Measurements from ENCODE around the gene ITIH5. TPM values are rescaled to one million over a fixed set of nuclear protein-coding genes. Genes with fewer than 3 reads are reported as not detected.
"Not testable (repeated sequence)": the region's sequence is repeated elsewhere in the genome, so short reads cannot be mapped to it uniquely, and the experiment has no call there.

Gene ITIH5
- not detected in 2 replicates for total RNA-seq (2014; rRNA removed; shearing (Covaris generic); ENCODE audit: low replicate concordance)

- no peak within 1 kb of the TSS for H3K27ac ChIP-seq (ENCODE audit: low read length)
- no peaks in the 10 kb centered on the region for H4K20me1 ChIP-seq (ENCODE audit: insufficient read depth, low read depth, low read length)
- no peaks in the 10 kb centered on the region for H3K9me3 ChIP-seq (ENCODE audit: low read length)
- no peaks in the 10 kb centered on the region for H3K36me3 ChIP-seq (ENCODE audit: insufficient read depth, low read length)
- H3K4me3 ChIP-seq (ENCODE audit: low read length): no peak within 1 kb of the TSS
- no peaks in the 10 kb centered on the region for H3K9me2 ChIP-seq (replicated peaks; ENCODE audit: insufficient read depth, low read length)
- DNase-seq: no peak
- H3K79me2 ChIP-seq (ENCODE audit: low read length): no peaks in the 10 kb centered on the region
- H3K4me1 ChIP-seq (ENCODE audit: low read length): no peaks in the 10 kb centered on the region
- no peak within 1 kb of the TSS for H3K4me2 ChIP-seq (ENCODE audit: low read depth, low read length, poor library complexity, severe bottlenecking)
- no peak within 1 kb of the TSS for H3K9ac ChIP-seq (ENCODE audit: low read length)
- 0 out of 2 replicates have a peak, but pooled peaks cover 2% of the 10 kb centered on the region for H3K27me3 ChIP-seq (ENCODE audit: low read length)
- H2AFZ ChIP-seq (ENCODE audit: low read length): no peak within 1 kb of the TSS
These were observed at the start of gene ITIH5 for GRCh38 chr10:7666253-7667023. TSS of gene ITIH5 (minus strand) at chr10:7666966. CDS start at chr10:7666892, 74 bp downstream.

GRCh38 chr10:7715515-7715914, 48.7 kb upstream of the ITIH5 start:
- no peaks in the 10 kb centered on the region for H3K4me1 ChIP-seq (ENCODE audit: low read length)
- no peak overlapping the region for H3K4me2 ChIP-seq (ENCODE audit: low read depth, low read length, poor library complexity, severe bottlenecking)
- H4K20me1 ChIP-seq (ENCODE audit: insufficient read depth, low read depth, low read length): no peaks in the 10 kb centered on the region
- H3K9me3 ChIP-seq (ENCODE audit: low read length): no peaks in the 10 kb centered on the region
- DNase-seq: no peak
- H3K36me3 ChIP-seq (ENCODE audit: insufficient read depth, low read length): no peaks in the 10 kb centered on the region
- no peaks in the 10 kb centered on the region for H3K9me2 ChIP-seq (replicated peaks; ENCODE audit: insufficient read depth, low read length)
- no peak overlapping the region for H2AFZ ChIP-seq (ENCODE audit: low read length)
- no peak overlapping the region for H3K4me3 ChIP-seq (ENCODE audit: low read length)
- H3K79me2 ChIP-seq (ENCODE audit: low read length): no peaks in the 10 kb centered on the region
- no peaks in the 10 kb centered on the region for H3K27me3 ChIP-seq (ENCODE audit: low read length)
- H3K9ac ChIP-seq (ENCODE audit: low read length): no peak overlapping the region
- H3K27ac ChIP-seq (ENCODE audit: low read length): no peak overlapping the region

GRCh38 chr10:7711075-7711474, 44.3 kb upstream of the ITIH5 start:
- not testable (repeated sequence) for H3K27me3 ChIP-seq (ENCODE audit: low read length); H4K20me1 ChIP-seq (ENCODE audit: insufficient read depth, low read depth, low read length); H3K27ac ChIP-seq (ENCODE audit: low read length); H3K4me1 ChIP-seq (ENCODE audit: low read length); H3K4me3 ChIP-seq (ENCODE audit: low read length); H3K36me3 ChIP-seq (ENCODE audit: insufficient read depth, low read length); H3K9me2 ChIP-seq (replicated peaks; ENCODE audit: insufficient read depth, low read length); H3K4me2 ChIP-seq (ENCODE audit: low read depth, low read length, poor library complexity, severe bottlenecking); H2AFZ ChIP-seq (ENCODE audit: low read length); H3K79me2 ChIP-seq (ENCODE audit: low read length); H3K9me3 ChIP-seq (ENCODE audit: low read length); DNase-seq; H3K9ac ChIP-seq (ENCODE audit: low read length)

GRCh38 chr10:7710446-7710845, 43.7 kb upstream of the ITIH5 start:
- Histone ChIP-seq H3K9me3 (ENCODE audit: low read length) (no peaks in the 10 kb centered on the region), H3K4me2 (ENCODE audit: low read depth, low read length, poor library complexity, severe bottlenecking) (no peak overlapping the region), H3K4me1 (ENCODE audit: low read length) (no peaks in the 10 kb centered on the region), H3K9me2 (replicated peaks; ENCODE audit: insufficient read depth, low read length) (no peaks in the 10 kb centered on the region), H3K36me3 (ENCODE audit: insufficient read depth, low read length) (no peaks in the 10 kb centered on the region), H3K9ac (ENCODE audit: low read length) (no peak overlapping the region), H3K79me2 (ENCODE audit: low read length) (no peaks in the 10 kb centered on the region), H3K27ac (ENCODE audit: low read length) (no peak overlapping the region), H3K27me3 (ENCODE audit: low read length) (no peaks in the 10 kb centered on the region), H4K20me1 (ENCODE audit: insufficient read depth, low read depth, low read length) (no peaks in the 10 kb centered on the region), H3K4me3 (ENCODE audit: low read length) (no peak overlapping the region), H2AFZ (ENCODE audit: low read length) (no peak overlapping the region)
- DNase-seq: no peak

GRCh38 chr10:7708832-7709231, 42.1 kb upstream of the ITIH5 start:
- H3K4me2 ChIP-seq (ENCODE audit: low read depth, low read length, poor library complexity, severe bottlenecking): no peak overlapping the region

GRCh38 chr10:7707858-7708622, 41.3 kb upstream of the ITIH5 start:
- Histone ChIP-seq H3K4me1 (ENCODE audit: low read length) (no peaks in the 10 kb centered on the region), H3K9me3 (ENCODE audit: low read length) (no peaks in the 10 kb centered on the region), H3K4me3 (ENCODE audit: low read length) (no peak overlapping the region), H3K36me3 (ENCODE audit: insufficient read depth, low read length) (no peaks in the 10 kb centered on the region), H4K20me1 (ENCODE audit: insufficient read depth, low read depth, low read length) (no peaks in the 10 kb centered on the region), H3K9ac (ENCODE audit: low read length) (no peak overlapping the region), H3K79me2 (ENCODE audit: low read length) (no peaks in the 10 kb centered on the region), H2AFZ (ENCODE audit: low read length) (no peak overlapping the region), H3K27ac (ENCODE audit: low read length) (no peak overlapping the region), H3K9me2 (replicated peaks; ENCODE audit: insufficient read depth, low read length) (no peaks in the 10 kb centered on the region), H3K4me2 (ENCODE audit: low read depth, low read length, poor library complexity, severe bottlenecking) (no peak overlapping the region), H3K27me3 (ENCODE audit: low read length) (no peaks in the 10 kb centered on the region)
- DNase-seq: no peak

More at GRCh38 chr10:7708832-7709231, 42.1 kb upstream of the ITIH5 start:
- no peaks in the 10 kb centered on the region for H3K27me3 ChIP-seq (ENCODE audit: low read length)
- no peaks in the 10 kb centered on the region for H3K9me3 ChIP-seq (ENCODE audit: low read length)
- no peak for DNase-seq
- H3K4me3 ChIP-seq (ENCODE audit: low read length): no peak overlapping the region
- no peaks in the 10 kb centered on the region for H4K20me1 ChIP-seq (ENCODE audit: insufficient read depth, low read depth, low read length)
- H3K9me2 ChIP-seq (replicated peaks; ENCODE audit: insufficient read depth, low read length): no peaks in the 10 kb centered on the region
- H3K79me2 ChIP-seq (ENCODE audit: low read length): no peaks in the 10 kb centered on the region
- no peak overlapping the region for H3K9ac ChIP-seq (ENCODE audit: low read length)
- no peaks in the 10 kb centered on the region for H3K36me3 ChIP-seq (ENCODE audit: insufficient read depth, low read length)
- H3K27ac ChIP-seq (ENCODE audit: low read length): no peak overlapping the region
- no peak overlapping the region for H2AFZ ChIP-seq (ENCODE audit: low read length)
- H3K4me1 ChIP-seq (ENCODE audit: low read length): no peaks in the 10 kb centered on the region

- Histone ChIP-seq H3K27ac (ENCODE audit: low read length) (no peak overlapping the region), H3K27me3 (ENCODE audit: low read length) (no peaks in the 10 kb centered on the region), H2AFZ (ENCODE audit: low read length) (no peak overlapping the region), H3K9me2 (replicated peaks; ENCODE audit: insufficient read depth, low read length) (no peaks in the 10 kb centered on the region), H3K79me2 (ENCODE audit: low read length) (no peaks in the 10 kb centered on the region), H3K4me3 (ENCODE audit: low read length) (no peak overlapping the region), H4K20me1 (ENCODE audit: insufficient read depth, low read depth, low read length) (no peaks in the 10 kb centered on the region), H3K4me1 (ENCODE audit: low read length) (no peaks in the 10 kb centered on the region), H3K9me3 (ENCODE audit: low read length) (no peaks in the 10 kb centered on the region), H3K36me3 (ENCODE audit: insufficient read depth, low read length) (no peaks in the 10 kb centered on the region), H3K9ac (ENCODE audit: low read length) (no peak overlapping the region), H3K4me2 (ENCODE audit: low read depth, low read length, poor library complexity, severe bottlenecking) (no peak overlapping the region)
- DNase-seq: no peak
These were observed 40.3 kb upstream of the ITIH5 start for GRCh38 chr10:7707102-7707501.

GRCh38 chr10:7706534-7707073, 39.8 kb upstream of the ITIH5 start:
- H3K27ac ChIP-seq (ENCODE audit: low read length): no peak overlapping the region
- no peaks in the 10 kb centered on the region for H3K9me2 ChIP-seq (replicated peaks; ENCODE audit: insufficient read depth, low read length)
- H3K4me3 ChIP-seq (ENCODE audit: low read length): no peak overlapping the region
- DNase-seq: no peak
- no peaks in the 10 kb centered on the region for H3K4me1 ChIP-seq (ENCODE audit: low read length)
- no peaks in the 10 kb centered on the region for H3K9me3 ChIP-seq (ENCODE audit: low read length)
- H4K20me1 ChIP-seq (ENCODE audit: insufficient read depth, low read depth, low read length): no peaks in the 10 kb centered on the region
- H3K4me2 ChIP-seq (ENCODE audit: low read depth, low read length, poor library complexity, severe bottlenecking): no peak overlapping the region
- H2AFZ ChIP-seq (ENCODE audit: low read length): no peak overlapping the region
- no peaks in the 10 kb centered on the region for H3K79me2 ChIP-seq (ENCODE audit: low read length)
- H3K27me3 ChIP-seq (ENCODE audit: low read length): no peaks in the 10 kb centered on the region
- H3K9ac ChIP-seq (ENCODE audit: low read length): no peak overlapping the region
- no peaks in the 10 kb centered on the region for H3K36me3 ChIP-seq (ENCODE audit: insufficient read depth, low read length)

All from Karpas-422 (cell line).